ENCODE data around the gene MCM8.

MCM8 gene

DNA sequence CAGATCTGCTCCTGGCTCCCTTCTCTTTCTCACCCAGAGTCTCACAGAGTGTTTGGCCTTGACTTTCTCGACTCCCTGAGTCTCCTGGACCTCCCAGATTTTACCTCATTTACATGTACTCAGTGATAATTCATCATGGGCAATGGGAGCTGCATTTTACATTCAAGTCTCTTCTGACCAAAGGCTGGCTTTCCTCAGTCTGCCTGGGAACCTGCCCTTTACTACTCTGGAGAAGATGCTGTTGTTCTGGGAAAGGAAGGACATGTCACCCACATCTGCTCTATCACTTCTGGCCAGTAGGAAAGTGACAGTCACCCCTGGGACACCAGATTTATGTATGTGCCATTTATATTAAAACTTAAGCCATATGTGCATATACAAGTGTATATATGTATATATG is 96.0 kb downstream of the MCM8 start:
- DNase-seq: no peak

GRCh38 chr20:6048391-6048790 is 97.9 kb downstream of the MCM8 start:
- no peak for DNase-seq
